CD4-positive, alpha-beta T cell treated with Interleukin-2 at 100 ng/mL for 4 hours (primary cell): ENCODE measurements around the gene SPSB2.

Source experiments
- DNase-seq: peaks from one replicate; pipeline ENCODE4 v3.0.0-alpha.2; 2020; ENCODE audit warnings: low spot score

Gene SPSB2

GRCh38 chr12:6832125-6832524 lies 41.0 kb downstream of the SPSB2 start:
- no peak for DNase-seq

DNA sequence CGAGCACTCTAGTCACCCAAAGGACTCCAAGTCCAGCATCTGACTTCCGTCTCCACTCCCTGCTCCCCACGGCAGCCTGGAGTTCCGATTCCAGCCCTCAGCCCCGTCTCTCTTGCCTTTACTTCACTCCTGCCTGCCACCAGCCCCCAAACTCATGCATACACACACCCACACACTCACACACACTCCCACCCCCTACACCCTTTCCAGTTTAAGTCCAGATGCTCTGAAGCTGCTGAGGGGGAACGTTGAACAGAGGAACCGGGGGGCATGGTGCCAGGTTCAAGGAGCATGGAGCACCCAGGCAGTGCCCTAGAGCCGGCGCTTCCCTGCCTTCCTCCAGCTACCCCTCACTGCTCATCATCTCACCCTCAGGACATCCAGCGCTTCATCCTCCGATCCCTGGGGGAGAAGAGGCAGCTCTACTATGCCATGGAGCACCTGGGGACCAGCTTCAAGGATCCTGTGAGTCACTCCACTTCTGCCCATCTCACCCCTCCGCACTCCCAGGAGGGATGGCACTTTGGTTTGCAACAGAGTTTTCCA lies 41.6 kb downstream of the SPSB2 start:
- no peak for DNase-seq

DNA sequence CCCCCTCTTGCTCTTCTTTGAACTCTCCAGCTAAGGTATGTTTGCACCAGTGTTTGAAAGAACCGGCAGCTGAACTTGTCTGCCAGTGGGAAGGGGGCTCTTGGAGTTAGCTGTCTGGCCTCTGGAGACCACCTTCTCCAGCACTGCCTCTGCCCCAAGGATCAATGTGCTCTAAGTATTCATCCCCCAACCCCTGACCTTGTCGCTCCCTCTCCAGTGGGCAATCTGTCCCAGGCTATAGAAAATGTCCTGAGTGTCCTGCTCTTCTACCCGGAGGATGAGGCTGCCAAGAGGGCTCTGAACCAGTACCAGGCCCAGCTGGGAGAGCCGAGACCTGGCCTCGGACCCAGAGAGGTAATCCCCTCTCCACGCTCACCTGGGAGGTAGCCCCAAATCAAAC lies 42.1 kb downstream of the SPSB2 start:
- DNase-seq = no peak

GRCh38 chr12:6830286-6830890 lies 42.7 kb downstream of the SPSB2 start:
- DNase-seq = no peak

DNA sequence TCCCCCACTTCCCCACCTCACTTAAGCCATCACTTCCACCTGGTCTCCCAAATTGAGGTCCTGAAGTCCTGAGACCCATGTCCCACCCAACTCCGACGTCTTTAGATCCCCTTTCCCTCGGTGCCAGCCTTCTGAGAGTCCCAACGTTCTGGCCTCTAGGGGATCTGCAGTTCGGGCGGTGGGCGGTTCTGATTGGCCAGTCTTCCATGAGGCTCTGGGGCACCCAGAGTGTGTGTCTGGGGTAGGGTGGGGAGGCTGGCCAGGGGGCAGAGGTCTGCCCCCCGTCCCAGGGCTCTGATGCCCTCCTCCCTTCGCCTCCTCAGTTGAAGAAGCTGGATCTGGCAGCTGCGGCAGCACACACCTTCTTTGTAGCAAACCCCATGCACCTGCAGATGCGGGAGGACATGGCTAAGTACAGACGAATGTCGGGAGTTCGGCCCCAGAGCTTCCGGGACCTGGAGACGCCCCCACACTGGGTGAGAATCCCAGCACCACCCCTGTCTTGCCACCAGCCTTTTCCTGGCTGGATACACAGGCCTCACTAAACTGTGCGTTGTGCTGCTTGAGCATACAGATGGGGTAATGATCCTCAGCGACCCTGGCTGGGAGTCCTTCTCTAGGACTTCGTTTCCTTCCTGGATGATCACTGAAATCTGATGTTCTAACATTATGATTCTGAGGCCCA lies 43.4 kb downstream of the SPSB2 start:
- DNase-seq = no peak

- DNase-seq = peak; percentile 10
Measured at GRCh38 chr12:6828781-6829535, 44.1 kb downstream of the SPSB2 start.

GRCh38 chr12:6827982-6828780 lies 44.9 kb downstream of the SPSB2 start, which contains the start of gene P3H3:
Gene P3H3 (plus strand): TSS chr12:6828407. CDS start chr12:6828441, 34 bp downstream.
- no peak for DNase-seq

DNA sequence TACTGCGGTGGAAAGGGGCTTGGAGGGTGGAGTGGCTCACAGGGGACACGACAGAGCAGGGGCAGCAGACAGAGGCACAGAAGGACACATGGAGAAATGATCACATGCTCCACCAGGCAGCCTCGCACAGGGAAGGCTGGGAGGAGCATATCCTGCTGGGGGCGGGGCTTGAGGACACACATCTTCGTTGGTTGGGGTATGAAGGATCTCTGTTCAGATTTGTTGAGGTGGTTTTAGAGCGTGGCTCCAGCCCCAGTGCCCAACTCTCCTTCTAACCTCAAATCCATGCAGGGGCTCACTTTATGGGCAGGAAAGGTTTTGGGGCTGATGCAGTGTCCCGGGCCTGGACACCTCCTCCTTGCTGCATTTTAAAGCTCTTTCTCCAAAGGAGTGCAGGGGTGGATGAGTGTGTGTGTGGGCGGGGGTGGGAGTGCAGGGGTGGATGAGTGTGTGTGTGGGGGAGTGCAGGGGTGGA lies 45.6 kb downstream of the SPSB2 start:
- DNase-seq = peak; percentile 17

DNA sequence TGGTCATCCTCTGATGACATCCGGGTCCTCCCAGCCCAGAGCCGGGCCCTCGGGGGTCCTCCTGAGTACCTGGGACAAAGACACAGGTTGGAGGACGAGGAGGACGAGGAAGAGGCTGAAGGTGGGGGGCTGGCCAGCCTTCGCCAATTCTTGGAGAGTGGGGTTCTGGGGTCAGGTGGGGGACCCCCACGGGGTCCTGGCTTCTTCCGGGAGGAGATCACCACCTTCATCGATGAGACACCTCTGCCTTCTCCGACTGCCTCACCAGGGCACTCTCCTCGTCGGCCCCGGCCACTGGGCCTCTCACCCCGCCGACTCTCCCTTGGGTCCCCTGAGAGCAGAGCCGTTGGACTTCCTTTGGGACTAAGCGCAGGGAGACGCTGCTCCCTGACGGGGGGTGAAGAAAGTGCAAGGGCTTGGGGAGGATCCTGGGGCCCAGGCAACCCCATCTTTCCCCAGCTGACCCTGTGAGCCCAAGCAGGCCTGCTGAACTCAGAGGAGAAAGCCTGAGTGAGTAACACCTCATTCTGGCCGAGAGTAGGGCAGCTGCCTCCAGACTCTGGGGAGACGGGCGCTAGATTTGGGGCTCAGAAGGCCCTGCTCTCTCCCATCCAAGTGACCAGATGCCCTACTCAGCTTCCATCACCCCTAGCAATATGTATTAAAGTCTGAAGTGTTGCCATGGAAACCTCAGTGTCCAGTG lies 46.2 kb downstream of the SPSB2 start:
- DNase-seq = no peak

DNA sequence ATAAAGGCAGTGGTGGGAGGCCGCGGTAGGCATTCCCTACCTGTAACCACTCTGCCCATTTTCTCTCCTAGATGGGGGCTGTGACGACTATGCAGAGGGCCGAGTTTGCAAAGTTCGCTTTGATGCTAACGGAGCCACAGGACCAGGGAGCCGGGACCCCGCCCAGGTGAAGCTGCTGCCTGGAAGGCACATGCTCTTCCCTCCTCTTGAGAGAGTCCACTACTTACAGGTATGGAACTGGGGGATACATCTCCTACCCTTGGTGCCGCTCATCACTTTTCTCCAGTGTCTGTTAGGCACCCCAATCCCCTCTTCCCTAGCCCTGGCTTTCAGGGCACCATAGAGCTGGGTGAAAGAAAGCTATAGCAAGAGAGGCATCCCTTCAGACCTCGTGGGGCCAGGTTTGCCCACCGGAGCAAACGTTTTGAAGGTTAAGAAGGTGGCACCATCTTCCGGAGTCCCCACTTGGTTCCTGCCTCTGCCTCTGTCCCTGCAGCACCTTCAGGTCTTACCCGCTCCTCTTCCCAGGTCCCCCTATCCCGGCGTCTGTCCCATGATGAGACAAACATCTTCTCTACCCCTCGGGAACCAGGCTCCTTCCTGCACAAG lies 46.9 kb downstream of the SPSB2 start:
- no peak for DNase-seq

GRCh38 chr12:6825398-6826124 lies 47.5 kb downstream of the SPSB2 start:
- peak; percentile 80 for DNase-seq

GRCh38 chr12:6824901-6825381 lies 48.2 kb downstream of the SPSB2 start:
- DNase-seq = no peak

DNA sequence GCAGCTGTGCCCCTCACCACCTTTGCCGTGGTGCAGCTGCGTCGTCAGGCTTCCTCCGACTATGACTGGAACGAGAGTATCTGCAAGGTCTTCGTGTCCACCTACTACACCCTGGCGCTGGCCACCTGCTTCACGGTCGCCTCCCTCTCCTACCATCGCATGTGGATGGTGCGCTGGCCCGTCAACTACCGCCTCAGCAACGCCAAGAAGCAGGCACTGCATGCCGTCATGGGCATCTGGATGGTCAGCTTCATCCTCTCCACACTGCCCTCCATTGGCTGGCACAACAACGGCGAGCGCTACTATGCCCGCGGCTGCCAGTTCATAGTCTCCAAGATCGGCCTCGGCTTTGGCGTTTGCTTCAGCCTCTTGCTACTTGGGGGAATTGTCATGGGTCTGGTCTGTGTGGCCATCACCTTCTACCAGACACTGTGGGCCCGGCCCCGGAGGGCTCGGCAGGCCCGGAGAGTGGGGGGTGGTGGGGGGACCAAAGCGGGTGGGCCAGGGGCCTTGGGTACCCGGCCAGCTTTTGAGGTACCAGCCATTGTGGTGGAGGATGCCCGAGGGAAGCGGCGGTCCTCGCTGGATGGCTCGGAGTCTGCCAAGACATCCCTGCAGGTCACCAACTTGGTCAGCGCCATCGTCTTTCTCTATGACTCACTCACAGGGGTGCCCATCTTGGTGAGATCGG lies 48.9 kb downstream of the SPSB2 start:
- no peak for DNase-seq

DNA sequence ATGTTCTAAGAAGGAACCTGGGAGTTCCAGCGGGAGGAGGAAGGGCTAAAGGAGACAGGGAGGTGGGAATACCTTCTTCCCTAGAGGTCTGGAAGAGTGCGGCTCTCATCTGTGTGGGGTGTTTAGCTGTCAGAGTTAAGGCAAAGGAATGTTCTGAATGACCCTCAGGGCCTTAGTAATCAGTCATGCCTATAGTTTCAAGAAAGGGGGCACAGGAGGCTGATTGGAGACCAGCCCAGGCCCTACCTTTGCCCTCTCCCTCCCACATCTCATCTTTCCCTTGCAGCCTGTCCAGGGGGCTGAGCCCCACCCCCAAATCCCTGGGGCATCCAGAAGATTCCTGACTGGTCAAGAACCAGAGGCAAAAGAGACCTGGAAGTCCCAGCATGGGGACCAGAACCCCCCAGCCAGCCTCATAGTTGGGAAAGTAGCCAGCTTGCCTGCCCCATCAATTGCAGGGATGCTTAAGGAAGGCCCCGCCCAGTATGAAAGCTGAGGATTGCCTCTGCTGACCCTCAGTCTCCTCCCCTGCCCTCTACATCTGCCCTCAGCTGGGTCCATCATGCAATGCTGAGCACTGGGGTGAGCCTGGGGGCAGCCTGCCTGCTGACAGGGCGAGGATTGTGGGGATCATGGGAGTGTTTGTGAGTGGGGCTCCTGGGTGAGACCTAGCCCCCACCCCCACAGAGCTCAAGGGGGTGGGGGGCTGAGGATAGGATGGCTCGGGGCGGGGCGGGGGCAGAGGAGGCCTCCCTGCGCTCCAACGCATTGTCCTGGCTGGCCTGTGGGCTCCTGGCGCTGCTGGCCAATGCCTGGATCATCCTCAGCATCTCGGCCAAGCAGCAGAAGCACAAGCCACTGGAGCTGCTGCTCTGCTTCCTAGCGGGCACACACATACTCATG lies 49.7 kb downstream of the SPSB2 start:
- DNase-seq = no peak

- no peak for DNase-seq
Measured at GRCh38 chr12:6822426-6823135, 50.5 kb downstream of the SPSB2 start.

- DNase-seq = no peak
Measured at GRCh38 chr12:6821591-6822425, 51.3 kb downstream of the SPSB2 start, which contains the start of gene GPR162. Gene GPR162 (plus strand): TSS chr12:6821821. CDS start chr12:6823899, 2,078 bp downstream.
